Suprapubic skin (tissue), 3 donors: ENCODE results near the gene COL4A1.

ENCODE experiments used
- EP300 ChIP-seq: sonication (generic); formaldehyde crosslinking; IDR thresholded peaks from one replicate; pipeline ENCODE4 v1.6.1; 2017; ENCODE audit warnings: antibody characterized with exemption
- TF ChIP-seq, protein P1 (sequence below), 2 donors: fragments of 200-600 bp in 1 of 2; fragments of 450-650 bp in 1 of 2; sonication (generic) in 1 of 2; IDR thresholded peaks; one replicate each; pipeline ENCODE4 v1.5.1; 2016 to 2019; ENCODE audit warnings: antibody characterized with exemption in 2 of 2, mild to moderate bottlenecking in 1 of 2, moderate library complexity in 1 of 2

DNA sequence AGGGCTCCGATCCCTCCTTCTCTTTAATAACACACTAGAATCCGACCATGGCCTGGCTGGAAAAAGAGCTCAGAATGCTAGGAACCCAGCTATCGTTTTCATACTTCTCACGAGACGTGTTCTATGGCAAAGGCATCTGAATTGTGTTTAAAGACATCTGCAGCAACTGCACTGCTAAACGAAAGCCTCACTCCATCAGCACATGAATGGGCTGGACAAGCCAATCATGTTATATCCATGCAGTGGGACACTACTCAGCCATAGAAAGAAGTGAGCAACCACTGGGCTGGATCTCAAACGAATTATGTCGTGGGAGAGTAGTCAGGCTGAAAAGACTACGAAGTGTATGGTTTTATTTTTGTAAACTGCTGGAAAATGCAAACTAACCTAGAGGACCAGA lies 136.1 kb downstream of the COL4A1 start:
- TF ChIP-seq, protein P1, sequence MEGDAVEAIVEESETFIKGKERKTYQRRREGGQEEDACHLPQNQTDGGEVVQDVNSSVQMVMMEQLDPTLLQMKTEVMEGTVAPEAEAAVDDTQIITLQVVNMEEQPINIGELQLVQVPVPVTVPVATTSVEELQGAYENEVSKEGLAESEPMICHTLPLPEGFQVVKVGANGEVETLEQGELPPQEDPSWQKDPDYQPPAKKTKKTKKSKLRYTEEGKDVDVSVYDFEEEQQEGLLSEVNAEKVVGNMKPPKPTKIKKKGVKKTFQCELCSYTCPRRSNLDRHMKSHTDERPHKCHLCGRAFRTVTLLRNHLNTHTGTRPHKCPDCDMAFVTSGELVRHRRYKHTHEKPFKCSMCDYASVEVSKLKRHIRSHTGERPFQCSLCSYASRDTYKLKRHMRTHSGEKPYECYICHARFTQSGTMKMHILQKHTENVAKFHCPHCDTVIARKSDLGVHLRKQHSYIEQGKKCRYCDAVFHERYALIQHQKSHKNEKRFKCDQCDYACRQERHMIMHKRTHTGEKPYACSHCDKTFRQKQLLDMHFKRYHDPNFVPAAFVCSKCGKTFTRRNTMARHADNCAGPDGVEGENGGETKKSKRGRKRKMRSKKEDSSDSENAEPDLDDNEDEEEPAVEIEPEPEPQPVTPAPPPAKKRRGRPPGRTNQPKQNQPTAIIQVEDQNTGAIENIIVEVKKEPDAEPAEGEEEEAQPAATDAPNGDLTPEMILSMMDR (IDR thresholded peaks at IDR 0.05) = no peak
- no peak for TF ChIP-seq EP300
